HepG2 (cell line): ENCODE data around the gene BPHL. TPM values are rescaled to one million over a fixed set of nuclear protein-coding genes. Genes with fewer than 3 reads are reported as not detected.
A peak's percentile ranks its signal among the peaks of the same experiment; 100 is the strongest.
"Not testable (repeated sequence)": the region's sequence is repeated elsewhere in the genome, so short reads cannot be mapped to it uniquely, and the experiment has no call there.

Experiments
- ATAC-seq: fragments of 200-7000 bp; cut with Tn5 transposase; 3 replicates; pipeline ENCODE4 v1.9.1; 2020; ENCODE audit warnings: mild to moderate bottlenecking, moderate library complexity
- BruUV-seq: library from RNA; stranded (reverse); fragments of 400-500 nt; replicated peaks from 2 replicates; lab custom pipeline; 2021; lab: Mats Ljungman, UMichigan
- CTCF ChIA-PET: fragments of 300-600 bp; formaldehyde crosslinking; extraction: SDS; loops from one replicate; lab custom pipeline; 2021; ENCODE audit warnings: low total read pairs, inconsistent platforms, low intra/inter-chr PET ratio; lab: Yijun Ruan, JAX
- POLR2A ChIA-PET: fragments of 350-600 bp; sonication (Branson Sonifier 250); formaldehyde crosslinking; loops from one replicate; lab custom pipeline; 2020; ENCODE audit warnings: antibody characterized with exemption, inconsistent platforms; lab: Yijun Ruan, JAX
- DNase-seq: peaks from one replicate; pipeline ENCODE4 v3.0.0-alpha.2; 2015; ENCODE audit warnings: low spot score
- FAIRE-seq: peaks from 3 replicates; lab custom pipeline; 2011; peaks lifted over from hg19 to GRCh38; lab: Jason Lieb, UNC
- H2AFZ ChIP-seq: one replicate; pipeline ENCODE4 v1.6.1; 2011; ENCODE audit warnings: low read length, inconsistent platforms
- H3K27ac ChIP-seq: fragments of 300-600 bp; 3 replicates; pipeline ENCODE4 v1.8.0; 2011; ENCODE audit warnings: mixed run types, mild to moderate bottlenecking, mixed read lengths, low read length, inconsistent platforms; ENCODE audit not compliant: insufficient read depth; ENCODE audit errors: extremely low read length
- H3K27me3 ChIP-seq, 2 experiments: fragments of 200-600 bp in 1 of 2; 2 replicates in 1 of 2; 3 replicates in 1 of 2; pipeline versions ENCODE4 v1.6.0 to v1.8.0; 2011; ENCODE audit warnings: low read length in 2 of 2, mild to moderate bottlenecking in 2 of 2, moderate library complexity in 2 of 2, inconsistent platforms in 1 of 2; ENCODE audit not compliant: insufficient read depth in 2 of 2, control insufficient read depth in 1 of 2
- H3K36me3 ChIP-seq, 2 experiments: fragments of 200-600 bp in 1 of 2; replicated peaks in 1 of 2; 2 replicates in 1 of 2; 3 replicates in 1 of 2; pipeline versions ENCODE4 v1.5.1 to v1.8.0; 2011; ENCODE audit warnings: low read length in 2 of 2, inconsistent platforms in 1 of 2; ENCODE audit not compliant: insufficient read depth in 2 of 2, control insufficient read depth in 1 of 2
- H3K4me1 ChIP-seq: 2 replicates; pipeline ENCODE4 v1.5.1; 2012; ENCODE audit warnings: low read length, inconsistent platforms; ENCODE audit not compliant: insufficient read depth
- H3K4me2 ChIP-seq: 2 replicates; pipeline ENCODE4 v1.6.0; 2011; ENCODE audit warnings: low read depth, low read length, inconsistent platforms
- H3K4me3 ChIP-seq, 3 experiments: fragments of 200-600 bp in 1 of 3; sonication (generic), shearing (Covaris generic) in 1 of 3; replicated peaks in 1 of 3; 2 replicates each; pipeline ENCODE4 v1.5.1; 2011 to 2016; ENCODE audit warnings: low read length in 3 of 3, inconsistent platforms in 2 of 3, low read depth in 2 of 3, mild to moderate bottlenecking in 2 of 3, control low read depth in 1 of 3, mixed read lengths in 1 of 3; ENCODE audit not compliant: insufficient read depth in 1 of 3
- H3K79me2 ChIP-seq: one replicate; pipeline ENCODE4 v1.6.1; 2011; ENCODE audit warnings: low read length, inconsistent platforms; ENCODE audit not compliant: insufficient read depth
- H3K9ac ChIP-seq: 2 replicates; pipeline ENCODE4 v1.6.0; 2011; ENCODE audit warnings: mild to moderate bottlenecking, low read depth, low read length, inconsistent platforms; ENCODE audit not compliant: insufficient read depth
- H3K9me3 ChIP-seq: 2 replicates; pipeline ENCODE4 v1.5.1; 2012; ENCODE audit warnings: mild to moderate bottlenecking, low read length
- H4K20me1 ChIP-seq: 2 replicates; pipeline ENCODE4 v1.6.0; 2011; ENCODE audit warnings: inconsistent platforms, mild to moderate bottlenecking, low read length, moderate library complexity; ENCODE audit not compliant: insufficient read depth
- CEBPB ChIP-seq: IDR thresholded peaks from 2 replicates; pipeline ENCODE4 v1.6.1; 2011; ENCODE audit warnings: low read depth, low read length, improper control_type of control experiment, borderline replicate concordance
- MIER2 ChIP-seq: IDR thresholded peaks from 2 replicates; pipeline ENCODE4 v1.6.1; 2016; ENCODE audit warnings: missing biosample characterization, missing genetic modification reagents
- ZBED4 ChIP-seq: sonication (generic); formaldehyde crosslinking; IDR thresholded peaks from 2 replicates; pipeline ENCODE4 v1.4.0; 2020; ENCODE audit warnings: missing genetic modification reagents, borderline replicate concordance
- WGBS: methylation state at CpG from one replicate; pipeline ENCODE4 v1.1.6; 2017; ENCODE audit warnings: low lambda C conversion rate; 5-methylcytosine and 5-hydroxymethylcytosine counted together
- in situ Hi-C: cut with HindIII; loops from 2 replicates; pipeline ENCODE4 v1.10.0; 2017; ENCODE audit warnings: low pct_unique_long_range_greater_than_20kb; ENCODE audit not compliant: extremely low pct_ligation_motif_present
- intact Hi-C: fragments of 100-400 bp; cut with micrococcal nuclease; formaldehyde crosslinking; loops from one replicate; pipeline ENCODE4 v1.10.0; 2022; ENCODE audit not compliant: unreplicated experiment
- polyA plus RNA-seq, 8 experiments: library from polyadenylated mRNA; depleted of rRNA in 3 of 8; stranded (reverse) in 7 of 8; unstranded in 1 of 8; fragments of >200 nt; fragmentation: Illumina TruSeq in 4 of 8; extraction: Trizol in 4 of 8; gene quantifications; 2 replicates each; pipeline versions ENCODE4 v1.2.1 to v1.2.3, GENCODE V29; 2011 to 2016; ENCODE audit warnings: low read depth in 4 of 8, missing spikeins in 1 of 8, mixed read lengths in 1 of 8; ENCODE audit not compliant: insufficient read depth in 1 of 8
- total RNA-seq, 5 experiments: library from RNA; depleted of rRNA; stranded (reverse); fragments of >200 nt; fragmentation: Illumina TruSeq; extraction: Trizol; gene quantifications; 2 replicates each; pipeline ENCODE4 v1.2.3, GENCODE V29; 2016; ENCODE audit warnings: low read depth in 1 of 5
- TF ChIP-seq, protein P1 (sequence below), 2 experiments: IDR thresholded peaks; 2 replicates each; pipeline ENCODE4 v1.6.1; 2011 to 2012; ENCODE audit warnings: low read length in 2 of 2, borderline replicate concordance in 1 of 2, low read depth in 1 of 2, mild to moderate bottlenecking in 1 of 2, moderate library complexity in 1 of 2

BPHL gene
- total and polyA plus RNA-seq, 2 of the 13 experiments (the other 11 are each of a cell fraction or from before 2014, with no cell fraction given): 37.8 to 39.5 TPM

- in situ Hi-C loops, DNase-seq, H2AFZ ChIP-seq, H3K4me2 ChIP-seq, H3K27me3 ChIP-seq, H3K27ac ChIP-seq, H4K20me1 ChIP-seq, intact Hi-C loops, H3K36me3 ChIP-seq, FAIRE-seq, CTCF ChIA-PET, H3K9ac ChIP-seq, BruUV-seq, H3K9me3 ChIP-seq, POLR2A ChIA-PET, H3K79me2 ChIP-seq: not testable (repeated sequence)
- ATAC-seq: peak; percentile 57
- H3K4me1 ChIP-seq: peaks cover 21% of the 10 kb centered on the region
- 75% methylated on average over 6 of the region's 8 CpGs for WGBS
- H3K4me3 ChIP-seq: peak overlapping the region in 2 of 3 experiments; percentile 18 to 34; a peak in 1 of 6 replicates
- TF ChIP-seq, protein P1, sequence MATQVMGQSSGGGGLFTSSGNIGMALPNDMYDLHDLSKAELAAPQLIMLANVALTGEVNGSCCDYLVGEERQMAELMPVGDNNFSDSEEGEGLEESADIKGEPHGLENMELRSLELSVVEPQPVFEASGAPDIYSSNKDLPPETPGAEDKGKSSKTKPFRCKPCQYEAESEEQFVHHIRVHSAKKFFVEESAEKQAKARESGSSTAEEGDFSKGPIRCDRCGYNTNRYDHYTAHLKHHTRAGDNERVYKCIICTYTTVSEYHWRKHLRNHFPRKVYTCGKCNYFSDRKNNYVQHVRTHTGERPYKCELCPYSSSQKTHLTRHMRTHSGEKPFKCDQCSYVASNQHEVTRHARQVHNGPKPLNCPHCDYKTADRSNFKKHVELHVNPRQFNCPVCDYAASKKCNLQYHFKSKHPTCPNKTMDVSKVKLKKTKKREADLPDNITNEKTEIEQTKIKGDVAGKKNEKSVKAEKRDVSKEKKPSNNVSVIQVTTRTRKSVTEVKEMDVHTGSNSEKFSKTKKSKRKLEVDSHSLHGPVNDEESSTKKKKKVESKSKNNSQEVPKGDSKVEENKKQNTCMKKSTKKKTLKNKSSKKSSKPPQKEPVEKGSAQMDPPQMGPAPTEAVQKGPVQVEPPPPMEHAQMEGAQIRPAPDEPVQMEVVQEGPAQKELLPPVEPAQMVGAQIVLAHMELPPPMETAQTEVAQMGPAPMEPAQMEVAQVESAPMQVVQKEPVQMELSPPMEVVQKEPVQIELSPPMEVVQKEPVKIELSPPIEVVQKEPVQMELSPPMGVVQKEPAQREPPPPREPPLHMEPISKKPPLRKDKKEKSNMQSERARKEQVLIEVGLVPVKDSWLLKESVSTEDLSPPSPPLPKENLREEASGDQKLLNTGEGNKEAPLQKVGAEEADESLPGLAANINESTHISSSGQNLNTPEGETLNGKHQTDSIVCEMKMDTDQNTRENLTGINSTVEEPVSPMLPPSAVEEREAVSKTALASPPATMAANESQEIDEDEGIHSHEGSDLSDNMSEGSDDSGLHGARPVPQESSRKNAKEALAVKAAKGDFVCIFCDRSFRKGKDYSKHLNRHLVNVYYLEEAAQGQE (IDR thresholded peaks at IDR 0.05; ENCODE audit: borderline replicate concordance in 1 of 2, low read depth in 1 of 2, low read length in 2 of 2): peak in 1 of 2 experiments; percentile 24; a peak in 2 of 4 replicates
- peak; percentile 59; the same call in 1 of the 2 replicates for TF ChIP-seq MIER2
Observed at GRCh38 chr6:3179945-3180344, 61.4 kb downstream of the BPHL start.

DNA sequence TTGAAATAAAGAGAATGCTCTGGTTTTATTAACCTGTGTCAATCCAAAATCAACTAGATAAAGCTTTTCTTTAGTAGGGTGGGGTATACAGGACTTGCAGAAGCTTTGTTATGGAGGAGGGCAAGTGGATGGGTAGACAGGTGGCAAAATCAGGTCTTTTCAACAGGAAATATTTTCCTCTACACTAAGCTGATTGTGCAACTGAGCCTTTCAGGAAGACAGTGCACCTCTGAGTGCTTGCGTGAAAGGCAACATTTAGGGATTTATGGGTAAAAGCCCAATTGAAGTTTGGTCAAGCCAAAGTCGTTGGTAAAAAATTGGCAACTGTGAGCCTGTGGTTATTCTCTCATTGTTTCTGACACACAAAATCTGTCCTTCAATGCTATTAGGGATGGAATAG, 62.6 kb downstream of the BPHL start:
- Histone ChIP-seq H4K20me1 (no peaks in the 10 kb centered on the region), H3K9ac (no peak overlapping the region), H3K27ac (no peak overlapping the region), H2AFZ (no peak overlapping the region), H3K4me1 (peaks cover 9% of the 10 kb centered on the region), H3K9me3 (no peaks in the 10 kb centered on the region), H3K79me2 (no peaks in the 10 kb centered on the region), H3K4me2 (no peak overlapping the region), H3K4me3 (no peak overlapping the region), H3K27me3 (peaks cover 0 to 4% of the 10 kb centered on the region in 2 experiments; a peak in 3 of 5 replicates), H3K36me3 (no peaks in the 10 kb centered on the region)
- 58% methylated on average over 2 of the region's 2 CpGs for WGBS
- BruUV-seq: no TSS peak
- in situ Hi-C loops (no loop called here), intact Hi-C loops (no loop called here)
- no peak for DNase-seq
- no peak for ATAC-seq
- POLR2A ChIA-PET: no interaction called here
- no peak for FAIRE-seq
- TF ChIP-seq CEBPB: peak; percentile 56
- TF ChIP-seq ZBED4 (CRISPR knock-in tag): no peak
- CTCF ChIA-PET: no interaction called here
